H9 (cell line): ENCODE measurements around the gene RACGAP1. TPM values are rescaled to one million over a fixed set of nuclear protein-coding genes. Genes with fewer than 3 reads are reported as not detected.

Experiments
- DNase-seq: peaks from one replicate; pipeline ENCODE4 v3.0.0-alpha.2; 2017
- H2AFZ ChIP-seq: one replicate; pipeline ENCODE4 v1.6.1; 2013; ENCODE audit warnings: mild to moderate bottlenecking, low read length, control low read depth, moderate library complexity
- H2AK5ac ChIP-seq: 2 replicates; pipeline ENCODE4 v1.6.1; 2013; ENCODE audit warnings: low read length, control low read depth, mixed read lengths; ENCODE audit not compliant: insufficient read length
- H2BK120ac ChIP-seq: one replicate; pipeline ENCODE4 v1.6.1; 2013; ENCODE audit warnings: low read depth, mild to moderate bottlenecking, low read length, control low read depth, inconsistent platforms; ENCODE audit not compliant: poor library complexity, severe bottlenecking
- H2BK12ac ChIP-seq: 2 replicates; pipeline ENCODE4 v1.6.1; 2013; ENCODE audit warnings: low read length, control low read depth, mixed read lengths, low read depth; ENCODE audit not compliant: insufficient read length
- H2BK15ac ChIP-seq: 2 replicates; pipeline ENCODE4 v1.6.1; 2013; ENCODE audit warnings: low read depth, low read length, control low read depth
- H2BK20ac ChIP-seq: one replicate; pipeline ENCODE4 v1.6.1; 2013; ENCODE audit warnings: low read depth, mild to moderate bottlenecking, low read length, control low read depth, inconsistent platforms; ENCODE audit not compliant: poor library complexity, severe bottlenecking
- H2BK5ac ChIP-seq: 2 replicates; pipeline ENCODE4 v1.6.1; 2013; ENCODE audit warnings: low read length, control low read depth, mixed read lengths; ENCODE audit not compliant: insufficient read length
- H3K14ac ChIP-seq: 2 replicates; pipeline ENCODE4 v1.6.1; 2013; ENCODE audit warnings: low read length, control low read depth; ENCODE audit not compliant: insufficient read depth
- H3K18ac ChIP-seq: 2 replicates; pipeline ENCODE4 v1.6.1; 2013; ENCODE audit warnings: low read depth, mild to moderate bottlenecking, mixed read lengths, low read length, control low read depth; ENCODE audit not compliant: insufficient read length
- H3K23ac ChIP-seq: 2 replicates; pipeline ENCODE4 v1.6.1; 2013; ENCODE audit warnings: low read length, control low read depth, mixed read lengths, low read depth; ENCODE audit not compliant: insufficient read length
- H3K23me2 ChIP-seq: 2 replicates; pipeline ENCODE4 v1.6.1; 2013; ENCODE audit warnings: low read depth, mild to moderate bottlenecking, mixed read lengths, low read length, control low read depth; ENCODE audit not compliant: insufficient read length, poor library complexity, severe bottlenecking
- H3K27ac ChIP-seq: 2 replicates; pipeline ENCODE4 v1.5.1; 2013; ENCODE audit warnings: low read length, control low read depth, mixed read lengths, low read depth; ENCODE audit not compliant: insufficient read length
- H3K27me3 ChIP-seq: 2 replicates; pipeline ENCODE4 v1.6.1; 2013; ENCODE audit warnings: low read length, control low read depth, inconsistent platforms; ENCODE audit not compliant: insufficient read depth
- H3K4ac ChIP-seq: 2 replicates; pipeline ENCODE4 v1.6.1; 2013; ENCODE audit warnings: low read depth, mild to moderate bottlenecking, control low read depth, inconsistent platforms, low read length, moderate library complexity
- H3K4me1 ChIP-seq: 2 replicates; pipeline ENCODE4 v1.6.1; 2013; ENCODE audit warnings: low read length, control low read depth, inconsistent platforms; ENCODE audit not compliant: insufficient read depth
- H3K4me2 ChIP-seq: 2 replicates; pipeline ENCODE4 v1.6.1; 2013; ENCODE audit warnings: low read length, control low read depth, mixed read lengths; ENCODE audit not compliant: insufficient read length, insufficient read depth
- H3K56ac ChIP-seq: 2 replicates; pipeline ENCODE4 v1.6.1; 2013; ENCODE audit warnings: low read depth, mild to moderate bottlenecking, mixed read lengths, low read length, control low read depth; ENCODE audit not compliant: insufficient read length
- H3K79me1 ChIP-seq: 2 replicates; pipeline ENCODE4 v1.6.1; 2013; ENCODE audit warnings: low read depth, mild to moderate bottlenecking, moderate library complexity, low read length, control low read depth, inconsistent platforms; ENCODE audit not compliant: insufficient read depth, poor library complexity, severe bottlenecking
- H3K79me2 ChIP-seq: 2 replicates; pipeline ENCODE4 v1.6.1; 2013; ENCODE audit warnings: low read length, control low read depth, inconsistent platforms; ENCODE audit not compliant: insufficient read depth
- H3K9ac ChIP-seq: 2 replicates; pipeline ENCODE4 v1.6.1; 2013; ENCODE audit warnings: low read length, control low read depth, mixed read lengths; ENCODE audit not compliant: insufficient read length; ENCODE audit errors: extremely low read depth
- H3K9me3 ChIP-seq: one replicate; pipeline ENCODE4 v1.6.1; 2013; ENCODE audit warnings: low read depth, low read length, inconsistent platforms; ENCODE audit not compliant: control insufficient read depth
- H3T11ph ChIP-seq: one replicate; pipeline ENCODE4 v1.6.1; 2013; ENCODE audit warnings: mild to moderate bottlenecking, low read length, control low read depth, inconsistent platforms
- H4K20me1 ChIP-seq: one replicate; pipeline ENCODE4 v1.6.1; 2013; ENCODE audit not compliant: control insufficient read depth, insufficient read length, insufficient read depth
- H4K5ac ChIP-seq: 2 replicates; pipeline ENCODE4 v1.6.1; 2013; ENCODE audit warnings: low read depth, mild to moderate bottlenecking, mixed read lengths, low read length, control low read depth; ENCODE audit not compliant: insufficient read length
- H4K8ac ChIP-seq: replicated peaks from 2 replicates; pipeline ENCODE4 v1.6.1; 2013; ENCODE audit warnings: low read length, control low read depth, mixed read lengths, low read depth; ENCODE audit not compliant: insufficient read length
- H4K91ac ChIP-seq: 2 replicates; pipeline ENCODE4 v1.6.1; 2013; ENCODE audit warnings: low read depth, mild to moderate bottlenecking, moderate library complexity, mixed read lengths, low read length, control low read depth; ENCODE audit not compliant: insufficient read length
- H3K27ac Mint-ChIP-seq, 3 experiments: 2 replicates in 2 of 3; 3 replicates in 1 of 3; pipeline ENCODE4 v1.8.0; 2020 to 2021; ENCODE audit warnings: mixed read lengths in 3 of 3, mild to moderate bottlenecking in 1 of 3, moderate library complexity in 1 of 3
- H3K27me3 Mint-ChIP-seq: 2 replicates; pipeline ENCODE4 v1.8.0; 2021; ENCODE audit warnings: low read depth, mild to moderate bottlenecking, moderate library complexity, mixed read lengths
- H3K36me3 Mint-ChIP-seq, 3 experiments: 2 replicates in 2 of 3; 3 replicates in 1 of 3; pipeline ENCODE4 v1.8.0; 2020 to 2021; ENCODE audit warnings: low read depth in 3 of 3, mixed read lengths in 3 of 3; ENCODE audit not compliant: insufficient read depth in 1 of 3
- H3K4me1 Mint-ChIP-seq, 2 experiments: 2 replicates each; pipeline ENCODE4 v1.8.0; 2020; ENCODE audit warnings: mixed read lengths in 2 of 2
- H3K4me3 Mint-ChIP-seq, 2 experiments: 2 replicates in 1 of 2; 3 replicates in 1 of 2; pipeline ENCODE4 v1.8.0; 2020 to 2021; ENCODE audit warnings: mild to moderate bottlenecking in 2 of 2, mixed read lengths in 2 of 2, moderate library complexity in 1 of 2
- H3K9me3 Mint-ChIP-seq, 2 experiments: 2 replicates in 1 of 2; 3 replicates in 1 of 2; pipeline ENCODE4 v1.8.0; 2020; ENCODE audit warnings: mild to moderate bottlenecking in 2 of 2, mixed read lengths in 2 of 2, moderate library complexity in 1 of 2
- WGBS: extraction: QIAGEN DNeasy Blood & Tissue Kit; methylation state at CpG from one replicate; pipeline ENCODE4 v1.1.7; 2013; ENCODE audit warnings: missing lambda C conversion rate, low lambda C conversion rate, mixed read lengths; ENCODE audit not compliant: insufficient read length; ENCODE audit errors: extremely low coverage; 5-methylcytosine and 5-hydroxymethylcytosine counted together
- total RNA-seq: library from RNA; stranded (reverse); gene quantifications from 2 replicates; pipeline ENCODE4 v1.2.1, GENCODE V29; 2021
- TF ChIP-seq, protein P1 (sequence below): fragments of 200-600 bp; sonication (generic); conservative IDR thresholded peaks from 3 replicates; pipeline ENCODE4 v1.8.0; 2021; ENCODE audit warnings: antibody characterized with exemption, mild to moderate bottlenecking

RACGAP1 gene
- total RNA-seq, 1 experiment from 2014 or later, result 64.8 TPM

DNA sequence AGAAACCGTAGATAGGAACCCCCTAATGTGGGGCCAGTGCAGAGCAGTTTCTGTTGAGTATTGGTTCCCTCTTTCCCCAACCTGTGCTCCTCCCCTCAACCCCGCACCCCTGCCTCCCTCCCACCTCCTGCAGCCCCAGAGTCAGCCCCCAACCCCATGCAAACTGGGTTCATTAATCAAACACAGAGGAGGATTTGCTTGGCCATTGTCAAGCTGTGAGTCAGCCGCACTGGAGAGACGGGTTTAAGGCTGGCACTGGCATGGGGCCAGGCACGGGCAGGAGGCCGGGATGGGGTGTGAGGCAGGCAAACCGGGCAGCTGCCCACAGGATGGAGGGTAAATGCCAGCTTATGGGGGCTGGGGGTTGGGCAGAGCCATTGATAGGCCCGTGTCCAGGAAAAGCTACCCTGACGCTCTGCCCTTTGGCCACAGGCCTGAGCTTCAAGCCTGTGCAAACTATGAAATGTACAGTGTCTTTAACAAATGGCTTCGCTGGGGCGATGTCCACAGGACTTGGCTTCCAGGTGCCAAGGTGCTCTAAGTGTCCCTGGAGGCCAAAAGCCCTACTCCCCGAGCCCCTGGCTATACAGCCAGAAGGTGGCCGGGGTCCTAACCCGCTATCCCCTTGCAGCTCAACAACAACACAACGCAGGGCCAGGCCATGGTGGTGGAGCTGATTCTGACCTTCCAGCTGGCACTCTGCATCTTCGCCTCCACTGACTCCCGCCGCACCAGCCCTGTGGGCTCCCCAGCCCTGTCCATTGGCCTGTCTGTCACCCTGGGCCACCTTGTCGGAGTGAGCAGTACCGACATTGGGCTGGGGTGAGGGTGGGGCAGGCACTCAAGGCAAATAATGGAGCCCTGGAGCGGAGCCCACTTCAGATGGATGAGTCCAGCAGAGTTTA lies 62.2 kb downstream of the RACGAP1 start:
- WGBS, result no CpG with 5 or more reads among the region's 21 CpGs
- Histone ChIP-seq H3K23me2 (peaks cover 5% of the 10 kb centered on the region), H3K4me1 (peaks cover 9% of the 10 kb centered on the region; the same call in 1 of the 2 replicates), H3K27ac (no peak overlapping the region), H3K4me2 (no peak overlapping the region), H3K79me2 (no peaks in the 10 kb centered on the region), H3K9me3 (no peaks in the 10 kb centered on the region), H3K56ac (no peak overlapping the region), H3K27me3 (peaks cover 12% of the 10 kb centered on the region), H2BK5ac (no peak overlapping the region), H4K91ac (no peak overlapping the region), H4K20me1 (no peaks in the 10 kb centered on the region), H2BK15ac (no peak overlapping the region), H2BK12ac (no peak overlapping the region), H2AK5ac (no peak overlapping the region), H2BK120ac (no peak overlapping the region), H3K79me1 (no peaks in the 10 kb centered on the region), H3K14ac (no peak overlapping the region), H4K5ac (no peak overlapping the region), H3T11ph (no peak overlapping the region), H3K9ac (no peak overlapping the region), H3K18ac (no peak overlapping the region), H4K8ac (no peak overlapping the region), H3K4ac (no peak overlapping the region), H3K23ac (no peak overlapping the region), H2BK20ac (no peak overlapping the region), H2AFZ (no peak overlapping the region)
- no peak overlapping the region for H3K27ac Mint-ChIP-seq
- no peaks in the 10 kb centered on the region for H3K9me3 Mint-ChIP-seq
- H3K27me3 Mint-ChIP-seq, result peaks cover 77% of the 10 kb centered on the region
- TF ChIP-seq, protein P1, sequence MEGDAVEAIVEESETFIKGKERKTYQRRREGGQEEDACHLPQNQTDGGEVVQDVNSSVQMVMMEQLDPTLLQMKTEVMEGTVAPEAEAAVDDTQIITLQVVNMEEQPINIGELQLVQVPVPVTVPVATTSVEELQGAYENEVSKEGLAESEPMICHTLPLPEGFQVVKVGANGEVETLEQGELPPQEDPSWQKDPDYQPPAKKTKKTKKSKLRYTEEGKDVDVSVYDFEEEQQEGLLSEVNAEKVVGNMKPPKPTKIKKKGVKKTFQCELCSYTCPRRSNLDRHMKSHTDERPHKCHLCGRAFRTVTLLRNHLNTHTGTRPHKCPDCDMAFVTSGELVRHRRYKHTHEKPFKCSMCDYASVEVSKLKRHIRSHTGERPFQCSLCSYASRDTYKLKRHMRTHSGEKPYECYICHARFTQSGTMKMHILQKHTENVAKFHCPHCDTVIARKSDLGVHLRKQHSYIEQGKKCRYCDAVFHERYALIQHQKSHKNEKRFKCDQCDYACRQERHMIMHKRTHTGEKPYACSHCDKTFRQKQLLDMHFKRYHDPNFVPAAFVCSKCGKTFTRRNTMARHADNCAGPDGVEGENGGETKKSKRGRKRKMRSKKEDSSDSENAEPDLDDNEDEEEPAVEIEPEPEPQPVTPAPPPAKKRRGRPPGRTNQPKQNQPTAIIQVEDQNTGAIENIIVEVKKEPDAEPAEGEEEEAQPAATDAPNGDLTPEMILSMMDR, result no peak
- no peaks in the 10 kb centered on the region; a peak in 1 of 7 replicates for H3K36me3 Mint-ChIP-seq
- no peak for DNase-seq
- peak overlapping the region in 1 of 2 experiments; percentile 54; a peak in 1 of 5 replicates for H3K4me3 Mint-ChIP-seq
- H3K4me1 Mint-ChIP-seq, result peaks cover 37 to 39% of the 10 kb centered on the region in 2 experiments
